Endometrium (tissue), 2 donors: ENCODE measurements around the gene TULP3.
"Not testable (repeated sequence)": the region's sequence is repeated elsewhere in the genome, so short reads cannot be mapped to it uniquely, and the experiment has no call there.

Experiments used
- FAIRE-seq: peaks from 2 replicates; lab custom pipeline; 2012; peaks lifted over from hg19 to GRCh38; lab: Jason Lieb, UNC
- donor health status: control.
- donor health status: control.

The TULP3 gene

GRCh38 chr12:2890388-2891239 lies at the start of gene TULP3:
TULP3 (plus strand) TSS chr12:2890891; CDS start chr12:2890948, 57 bp downstream.
- FAIRE-seq: peak; percentile 91

DNA sequence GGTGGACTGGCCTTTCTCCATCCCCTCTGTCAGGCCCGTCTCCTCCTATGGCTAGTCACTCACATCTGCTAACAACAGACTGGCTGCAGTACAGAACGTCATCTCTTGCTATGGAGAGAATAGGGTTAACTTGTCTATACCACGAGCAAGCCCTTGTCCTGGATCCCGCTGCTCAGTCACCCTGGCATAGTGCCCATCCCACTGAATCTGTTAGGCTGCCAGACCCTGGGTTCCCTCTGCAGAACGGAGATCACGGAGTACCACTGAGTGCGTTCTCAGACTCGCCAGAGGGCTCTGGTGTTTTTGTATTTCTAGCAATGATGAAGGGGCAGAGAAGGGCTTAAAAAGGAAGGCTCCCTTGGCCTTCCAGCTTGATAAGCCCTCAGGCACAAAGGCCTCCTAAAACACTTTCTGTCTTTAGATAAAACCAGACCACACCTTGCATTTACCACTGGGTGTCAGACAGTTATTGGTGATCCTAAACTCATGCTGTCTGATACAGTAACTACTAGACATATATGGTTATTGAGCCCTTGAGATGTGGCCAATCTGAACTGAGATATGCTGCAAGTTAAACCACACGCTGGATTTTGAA lies 49.5 kb upstream of the TULP3 start:
- FAIRE-seq: no peak

- FAIRE-seq: no peak
Observed at GRCh38 chr12:2842948-2843347, 47.7 kb upstream of the TULP3 start.

DNA sequence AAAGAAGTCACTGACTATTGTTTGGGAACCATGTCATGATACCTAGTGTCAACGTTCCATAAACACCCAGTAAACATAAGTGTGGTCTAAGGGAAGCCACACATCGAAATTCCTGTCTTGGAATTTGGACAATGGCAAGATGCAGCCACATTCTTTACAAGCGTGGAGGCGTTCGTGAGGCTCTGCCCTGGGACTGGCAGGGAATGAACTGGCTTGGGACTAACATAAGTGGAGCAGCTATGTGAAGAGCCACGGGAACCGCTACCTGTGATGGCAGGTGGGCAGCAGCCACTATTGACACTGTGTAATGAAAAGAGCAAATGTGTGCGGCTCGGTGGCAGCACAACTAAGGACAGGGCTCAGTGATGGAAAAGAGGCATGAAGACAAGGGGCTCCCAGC lies 45.9 kb upstream of the TULP3 start:
- FAIRE-seq: no peak

- FAIRE-seq: no peak
Observed at GRCh38 chr12:2845280-2845679, 45.4 kb upstream of the TULP3 start.

DNA sequence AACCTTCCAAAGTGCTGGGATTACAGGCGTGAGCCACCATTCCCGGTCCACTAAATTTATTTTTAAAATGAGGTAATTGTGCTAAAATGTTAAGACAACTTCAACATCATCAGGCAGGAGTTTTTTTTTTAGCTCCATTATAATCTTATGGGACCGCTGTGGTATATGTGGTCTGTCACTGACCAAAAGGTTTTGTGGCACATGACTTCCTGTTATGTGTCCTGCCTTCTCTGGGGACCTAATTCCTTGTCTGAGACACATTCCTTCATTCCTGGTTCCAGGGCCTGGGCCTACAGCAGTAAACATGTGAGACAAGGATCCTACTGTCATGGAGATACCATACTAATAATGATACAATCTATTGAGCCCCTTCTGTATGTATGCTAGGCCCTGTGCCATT lies 38.8 kb upstream of the TULP3 start:
- no peak for FAIRE-seq

DNA sequence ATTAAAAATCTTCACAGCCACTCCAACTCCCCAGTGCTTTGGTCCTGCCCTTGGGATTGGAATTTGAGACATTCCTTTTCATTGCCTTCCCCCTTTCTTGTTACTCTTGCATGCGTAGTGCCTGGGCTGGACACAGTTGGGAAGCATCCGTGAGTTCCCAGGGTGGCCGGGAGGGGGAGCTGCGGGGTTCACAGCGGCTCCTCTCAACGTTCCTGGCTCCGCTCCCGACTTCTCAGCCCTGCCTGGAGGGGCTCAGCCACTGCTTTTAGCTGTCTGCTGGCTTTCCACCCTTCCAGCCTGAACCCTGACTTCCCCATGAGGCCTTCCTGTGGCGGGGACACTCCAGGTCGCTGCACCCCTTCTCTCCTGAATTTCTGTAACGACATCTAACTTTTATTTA lies 37.1 kb upstream of the TULP3 start:
- FAIRE-seq: no peak

- FAIRE-seq: no peak
Observed at GRCh38 chr12:2854669-2855453, 35.8 kb upstream of the TULP3 start.

DNA sequence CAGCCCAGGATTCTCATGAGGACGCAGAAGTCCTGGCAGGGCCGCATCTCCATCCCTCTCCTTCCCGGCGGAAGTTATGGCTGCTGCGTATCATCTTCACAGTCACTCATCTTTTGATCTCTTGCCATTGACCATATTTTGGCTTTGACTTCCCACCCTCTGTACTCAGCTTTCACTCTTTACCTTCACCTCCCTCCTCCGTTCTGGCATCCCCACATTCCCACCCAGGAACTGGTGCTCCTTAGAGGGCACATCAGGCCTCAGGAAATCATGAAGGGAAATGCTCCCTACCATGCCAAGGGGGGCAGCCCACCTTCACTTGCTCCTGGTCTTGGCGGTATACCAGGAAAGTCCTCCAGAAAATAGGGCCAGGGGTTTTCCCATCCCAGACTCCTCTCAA lies 35.1 kb upstream of the TULP3 start:
- no peak for FAIRE-seq

GRCh38 chr12:2856051-2856450 lies 34.6 kb upstream of the TULP3 start:
- no peak for FAIRE-seq

DNA sequence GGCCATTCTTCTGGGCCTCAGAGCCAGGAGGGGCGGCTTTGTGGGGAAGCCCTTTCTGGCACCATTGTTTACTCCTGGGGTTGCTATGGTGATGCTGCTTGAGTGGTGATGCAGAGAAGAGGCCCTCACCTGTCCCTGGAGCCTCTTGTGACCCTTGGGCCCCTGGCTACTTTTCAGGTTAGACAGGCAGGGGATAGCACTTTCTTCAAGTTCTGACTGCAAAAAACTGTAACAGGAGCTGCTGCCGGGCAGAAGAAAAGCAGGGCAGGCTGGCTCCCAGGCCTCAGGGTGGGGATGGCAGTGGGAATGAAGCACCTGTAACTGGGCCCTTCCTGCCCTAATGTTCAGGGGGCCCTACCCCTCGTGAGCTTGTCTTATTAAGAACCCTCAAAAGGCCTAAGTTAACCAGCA lies 33.7 kb upstream of the TULP3 start, which contains the start of gene TEX52:
Gene TEX52, minus strand, starts transcription at position 19 of the 411 bp plus-strand sequence. Its CDS starts 13 bp downstream, at position 6.
- FAIRE-seq: no peak

DNA sequence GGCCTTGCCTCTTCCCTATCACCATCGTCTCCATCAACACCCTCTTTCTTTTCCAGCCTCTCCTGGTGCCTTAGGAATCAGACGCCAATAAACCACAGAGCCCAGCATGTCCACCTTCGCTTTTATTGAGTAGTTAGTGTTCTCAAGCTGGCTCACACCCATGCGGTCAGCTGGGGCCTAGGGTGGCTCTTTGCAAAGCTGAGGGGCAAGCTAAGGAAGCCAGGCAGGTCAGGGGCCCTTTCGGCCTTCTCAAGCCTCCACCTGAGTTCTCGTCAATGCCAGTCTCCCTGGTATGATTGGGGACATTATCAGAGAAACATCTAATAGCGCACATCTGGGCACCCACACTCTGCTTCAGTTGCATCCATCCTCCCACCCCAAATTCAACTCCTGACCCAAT lies 33.1 kb upstream of the TULP3 start:
- FAIRE-seq: no peak

GRCh38 chr12:2858334-2858733 lies 32.4 kb upstream of the TULP3 start:
- no peak for FAIRE-seq

- FAIRE-seq: no peak
Observed at GRCh38 chr12:2858944-2859421, 31.7 kb upstream of the TULP3 start.

GRCh38 chr12:2860170-2860569 lies 30.5 kb upstream of the TULP3 start:
- no peak for FAIRE-seq

GRCh38 chr12:2862876-2863275 lies 27.8 kb upstream of the TULP3 start:
- FAIRE-seq: no peak

GRCh38 chr12:2863402-2863801 lies 27.3 kb upstream of the TULP3 start:
- FAIRE-seq: not testable (repeated sequence)

DNA sequence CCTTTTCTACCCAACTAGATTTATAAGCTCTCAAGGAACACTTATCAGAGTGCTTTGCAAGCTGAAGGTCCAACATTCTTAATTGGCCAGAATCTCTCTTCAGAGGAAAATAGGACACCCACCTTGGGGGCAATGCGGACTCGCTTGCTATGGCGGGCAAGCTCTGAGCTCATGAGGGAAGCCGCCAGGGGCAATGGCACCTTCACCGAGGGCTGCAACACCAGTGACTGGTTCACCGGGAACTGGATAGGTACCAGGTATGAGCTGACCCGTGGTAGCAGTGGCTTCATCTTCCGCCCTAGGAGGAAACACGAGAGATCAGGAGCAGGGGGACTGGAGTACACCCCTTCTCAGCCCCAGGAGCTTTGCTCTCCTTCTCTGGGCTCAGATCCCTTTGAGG lies 26.5 kb upstream of the TULP3 start:
- no peak for FAIRE-seq

- FAIRE-seq: not testable (repeated sequence)
Observed at GRCh38 chr12:2868986-2869632, 21.6 kb upstream of the TULP3 start.

DNA sequence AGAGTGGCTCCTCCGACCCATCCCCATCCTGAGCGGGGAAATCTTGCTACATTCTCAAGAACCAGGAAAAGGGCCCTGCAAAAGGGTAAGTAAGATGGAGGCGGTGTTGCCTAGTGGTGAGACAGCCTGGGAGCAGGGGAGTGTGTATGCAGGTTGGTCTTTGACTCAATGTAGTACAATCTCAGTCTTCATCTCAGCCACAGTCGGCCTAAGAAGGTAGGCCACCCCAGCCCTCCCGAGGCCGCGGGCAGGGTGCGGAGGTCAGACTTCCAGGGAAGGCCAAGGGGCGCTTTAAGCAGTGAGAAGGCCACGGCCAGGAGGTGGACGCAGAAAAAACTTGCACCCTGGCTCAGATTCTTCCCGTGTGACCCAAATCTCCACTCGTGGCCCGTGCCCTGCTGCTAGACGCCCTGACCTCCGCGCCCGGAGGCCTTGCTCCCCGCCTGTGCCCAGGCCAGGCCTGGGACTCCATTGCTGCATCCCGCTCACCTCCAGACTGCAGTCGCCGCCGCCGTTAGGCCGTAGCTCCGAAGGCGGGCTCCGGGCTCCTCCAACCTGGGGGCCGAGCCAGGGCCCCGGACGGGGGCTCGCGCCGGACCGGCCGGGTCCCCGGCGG lies 14.2 kb upstream of the TULP3 start:
- FAIRE-seq: no peak

GRCh38 chr12:2877047-2877952 lies 13.4 kb upstream of the TULP3 start, which contains the start of the genes FOXM1 and RHNO1:
FOXM1 (minus strand) TSS chr12:2877174; CDS start chr12:2874478, 2,696 bp downstream.
RHNO1 (plus strand) TSS chr12:2877223; CDS start chr12:2885367, 8,144 bp downstream.
- FAIRE-seq: no peak
